ENCODE results near the gene SFT2D1. TPM values are rescaled to one million over a fixed set of nuclear protein-coding genes. Genes with fewer than 3 reads are reported as not detected.

Gene SFT2D1
- total and polyA plus RNA-seq, 9 of the 15 experiments (the other 6 are each of a cell fraction or from before 2014, with no cell fraction given): 54.4 to 140 (median 74.6) TPM

DNA sequence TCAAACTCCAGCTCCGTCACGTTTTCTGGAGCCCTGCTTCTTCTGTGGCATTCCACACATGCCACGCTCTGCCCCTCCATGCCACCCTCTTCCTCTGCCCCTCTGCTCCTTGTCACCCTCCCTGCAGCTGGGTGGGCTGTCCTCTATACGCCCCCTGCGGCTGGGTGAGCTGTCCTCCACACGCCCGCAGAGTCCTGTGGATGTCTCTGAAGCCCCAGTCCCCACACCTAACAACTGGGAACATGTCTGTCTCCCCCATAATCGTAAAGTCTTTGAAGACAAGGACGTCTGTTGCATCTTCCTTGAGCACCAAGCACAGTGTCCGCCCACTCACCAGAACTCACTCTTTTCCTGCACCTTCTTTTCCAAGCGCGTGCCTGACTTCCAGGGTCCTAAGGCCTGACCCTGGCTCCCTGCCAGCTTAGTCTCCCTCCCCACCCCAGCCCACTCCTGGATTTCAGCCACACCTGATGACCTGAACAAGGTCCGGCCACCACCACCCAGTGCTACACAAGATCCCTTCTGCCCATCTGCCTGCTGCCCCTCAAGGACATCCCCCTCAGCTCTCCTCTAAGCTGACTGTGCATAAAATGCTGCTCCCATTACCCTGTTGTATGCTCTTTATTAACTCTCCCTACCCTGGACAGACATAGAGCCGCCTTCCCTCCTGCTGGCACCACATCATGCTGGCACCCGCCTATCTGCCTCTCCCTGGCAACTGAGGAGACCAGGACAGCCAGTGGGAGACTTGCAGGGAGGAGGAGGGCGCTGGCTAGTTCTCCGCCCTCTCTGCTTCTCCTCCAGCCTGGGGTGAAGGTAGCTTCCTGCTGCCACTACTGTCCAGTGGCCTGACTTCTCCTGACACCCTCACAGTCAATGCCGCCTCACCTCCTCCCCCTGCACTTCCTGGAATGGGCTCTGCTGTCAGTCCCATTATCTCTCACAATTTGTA lies 23.4 kb downstream of the SFT2D1 start (continued):
- TF ChIP-seq CHCHD3 (CRISPR knock-in tag; IDR thresholded peaks at IDR 0.05) (no peak), TEAD4 (IDR thresholded peaks at IDR 0.05; ENCODE audit: low read length) (peak; percentile 15; the same call in 1 of the 2 replicates), TEAD4 (CRISPR knock-in tag; IDR thresholded peaks at IDR 0.05; ENCODE audit: borderline replicate concordance) (no peak), POLR2A (conservative IDR thresholded peaks at IDR 0.05) (peak; percentile 66), CBX1 (IDR thresholded peaks at IDR 0.05; ENCODE audit: low read depth) (0 out of 2 replicates have a peak, but pooled peaks have one; percentile 27), RHOXF2B (CRISPR knock-in tag; conservative IDR thresholded peaks at IDR 0.05) (0 out of 2 replicates have a peak, but pooled peaks have one; percentile 4), RFX1 (IDR thresholded peaks at IDR 0.05) (no peak), CTBP1 (IDR thresholded peaks at IDR 0.05; ENCODE audit: borderline replicate concordance) (0 out of 2 replicates have a peak, but pooled peaks have one; percentile 35), ZNF583 (CRISPR knock-in tag; IDR thresholded peaks at IDR 0.05) (no peak), MAFK (IDR thresholded peaks at IDR 0.05; ENCODE audit: low read length) (0 out of 2 replicates have a peak, but pooled peaks have one; percentile 12), RCOR1 (IDR thresholded peaks at IDR 0.05; ENCODE audit: borderline replicate concordance in 1 of 2, low read depth in 2 of 2, low read length in 2 of 2) (peak in 1 of 2 experiments; percentile 19; a peak in 1 of 4 replicates), NFIC (IDR thresholded peaks at IDR 0.05) (peak; percentile 95), NFIX (CRISPR knock-in tag; IDR thresholded peaks at IDR 0.05; ENCODE audit: low read depth) (0 out of 2 replicates have a peak, but pooled peaks have one; percentile 39), ZNF518B (CRISPR knock-in tag; IDR thresholded peaks at IDR 0.05) (0 out of 2 replicates have a peak, but pooled peaks have one; percentile 29), POLR2B (IDR thresholded peaks at IDR 0.05; ENCODE audit: low read depth, partially characterized antibody) (peak; percentile 57), PURB (CRISPR knock-in tag; IDR thresholded peaks at IDR 0.05; ENCODE audit: low read depth) (no peak)
- TF ChIP-seq, protein P1, sequence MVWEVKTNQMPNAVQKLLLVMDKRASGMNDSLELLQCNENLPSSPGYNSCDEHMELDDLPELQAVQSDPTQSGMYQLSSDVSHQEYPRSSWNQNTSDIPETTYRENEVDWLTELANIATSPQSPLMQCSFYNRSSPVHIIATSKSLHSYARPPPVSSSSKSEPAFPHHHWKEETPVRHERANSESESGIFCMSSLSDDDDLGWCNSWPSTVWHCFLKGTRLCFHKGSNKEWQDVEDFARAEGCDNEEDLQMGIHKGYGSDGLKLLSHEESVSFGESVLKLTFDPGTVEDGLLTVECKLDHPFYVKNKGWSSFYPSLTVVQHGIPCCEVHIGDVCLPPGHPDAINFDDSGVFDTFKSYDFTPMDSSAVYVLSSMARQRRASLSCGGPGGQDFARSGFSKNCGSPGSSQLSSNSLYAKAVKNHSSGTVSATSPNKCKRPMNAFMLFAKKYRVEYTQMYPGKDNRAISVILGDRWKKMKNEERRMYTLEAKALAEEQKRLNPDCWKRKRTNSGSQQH (CRISPR knock-in tag; IDR thresholded peaks at IDR 0.05): 0 out of 2 replicates have a peak, but pooled peaks have one; percentile 7
- TF ChIP-seq, protein P2, sequence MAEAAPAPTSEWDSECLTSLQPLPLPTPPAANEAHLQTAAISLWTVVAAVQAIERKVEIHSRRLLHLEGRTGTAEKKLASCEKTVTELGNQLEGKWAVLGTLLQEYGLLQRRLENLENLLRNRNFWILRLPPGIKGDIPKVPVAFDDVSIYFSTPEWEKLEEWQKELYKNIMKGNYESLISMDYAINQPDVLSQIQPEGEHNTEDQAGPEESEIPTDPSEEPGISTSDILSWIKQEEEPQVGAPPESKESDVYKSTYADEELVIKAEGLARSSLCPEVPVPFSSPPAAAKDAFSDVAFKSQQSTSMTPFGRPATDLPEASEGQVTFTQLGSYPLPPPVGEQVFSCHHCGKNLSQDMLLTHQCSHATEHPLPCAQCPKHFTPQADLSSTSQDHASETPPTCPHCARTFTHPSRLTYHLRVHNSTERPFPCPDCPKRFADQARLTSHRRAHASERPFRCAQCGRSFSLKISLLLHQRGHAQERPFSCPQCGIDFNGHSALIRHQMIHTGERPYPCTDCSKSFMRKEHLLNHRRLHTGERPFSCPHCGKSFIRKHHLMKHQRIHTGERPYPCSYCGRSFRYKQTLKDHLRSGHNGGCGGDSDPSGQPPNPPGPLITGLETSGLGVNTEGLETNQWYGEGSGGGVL (CRISPR knock-in tag; IDR thresholded peaks at IDR 0.05): no peak
- TF ChIP-seq, protein P3, sequence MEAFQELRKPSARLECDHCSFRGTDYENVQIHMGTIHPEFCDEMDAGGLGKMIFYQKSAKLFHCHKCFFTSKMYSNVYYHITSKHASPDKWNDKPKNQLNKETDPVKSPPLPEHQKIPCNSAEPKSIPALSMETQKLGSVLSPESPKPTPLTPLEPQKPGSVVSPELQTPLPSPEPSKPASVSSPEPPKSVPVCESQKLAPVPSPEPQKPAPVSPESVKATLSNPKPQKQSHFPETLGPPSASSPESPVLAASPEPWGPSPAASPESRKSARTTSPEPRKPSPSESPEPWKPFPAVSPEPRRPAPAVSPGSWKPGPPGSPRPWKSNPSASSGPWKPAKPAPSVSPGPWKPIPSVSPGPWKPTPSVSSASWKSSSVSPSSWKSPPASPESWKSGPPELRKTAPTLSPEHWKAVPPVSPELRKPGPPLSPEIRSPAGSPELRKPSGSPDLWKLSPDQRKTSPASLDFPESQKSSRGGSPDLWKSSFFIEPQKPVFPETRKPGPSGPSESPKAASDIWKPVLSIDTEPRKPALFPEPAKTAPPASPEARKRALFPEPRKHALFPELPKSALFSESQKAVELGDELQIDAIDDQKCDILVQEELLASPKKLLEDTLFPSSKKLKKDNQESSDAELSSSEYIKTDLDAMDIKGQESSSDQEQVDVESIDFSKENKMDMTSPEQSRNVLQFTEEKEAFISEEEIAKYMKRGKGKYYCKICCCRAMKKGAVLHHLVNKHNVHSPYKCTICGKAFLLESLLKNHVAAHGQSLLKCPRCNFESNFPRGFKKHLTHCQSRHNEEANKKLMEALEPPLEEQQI (IDR thresholded peaks at IDR 0.05): no peak
